SIG-M5 treated with dmso at 0.1 percent for 504 hours (cell line): ENCODE results near the gene PARP15.
"Not testable (repeated sequence)": the region's sequence is repeated elsewhere in the genome, so short reads cannot be mapped to it uniquely, and the experiment has no call there.

ENCODE experiments used
- DNase-seq: peaks from one replicate; lab custom pipeline; 2025; ENCODE audit not compliant: unreplicated experiment; lab: John Stamatoyannopoulos, UW

The PARP15 gene

GRCh38 chr3:122662505-122662904 lies 85.1 kb downstream of the PARP15 start:
- DNase-seq, result no peak

GRCh38 chr3:122665226-122665786 lies 87.9 kb downstream of the PARP15 start:
- no peak for DNase-seq

GRCh38 chr3:122665881-122666280 lies 88.4 kb downstream of the PARP15 start:
- DNase-seq, result no peak

- peak; percentile 70 for DNase-seq
Observed at GRCh38 chr3:122668930-122669730, 91.7 kb downstream of the PARP15 start.

- no peak for DNase-seq
Observed at GRCh38 chr3:122671553-122671952, 94.1 kb downstream of the PARP15 start.

GRCh38 chr3:122674339-122674738 lies 96.9 kb downstream of the PARP15 start:
- peak; percentile 18 for DNase-seq

- DNase-seq, result no peak
Observed at GRCh38 chr3:122676759-122677158, 99.3 kb downstream of the PARP15 start.

GRCh38 chr3:122677216-122677615 lies 99.8 kb downstream of the PARP15 start:
- DNase-seq, result no peak

GRCh38 chr3:122678506-122678905 lies 101.1 kb downstream of the PARP15 start:
- peak; percentile 34 for DNase-seq

GRCh38 chr3:122679085-122679881 lies 101.8 kb downstream of the PARP15 start:
- peak; percentile 82 for DNase-seq

GRCh38 chr3:122679882-122680474 lies 102.5 kb downstream of the PARP15 start:
- no peak for DNase-seq

- peak; percentile 56 for DNase-seq
Observed at GRCh38 chr3:122680475-122681283, 103.2 kb downstream of the PARP15 start, which contains the start of gene PARP14. Gene PARP14 (plus strand): TSS chr3:122680839. CDS start chr3:122680884, 45 bp downstream.

- no peak for DNase-seq
Observed at GRCh38 chr3:122681284-122681973, 104.0 kb downstream of the PARP15 start.

- DNase-seq, result no peak
Observed at GRCh38 chr3:122681974-122682409, 104.5 kb downstream of the PARP15 start.

GRCh38 chr3:122682778-122683411 lies 105.4 kb downstream of the PARP15 start:
- not testable (repeated sequence) for DNase-seq

- no peak for DNase-seq
Observed at GRCh38 chr3:122687298-122687697, 109.8 kb downstream of the PARP15 start.
